ENCODE results near the gene LIME1. TPM values are rescaled to one million over a fixed set of nuclear protein-coding genes. Genes with fewer than 3 reads are reported as not detected.

Gene LIME1, protein sequence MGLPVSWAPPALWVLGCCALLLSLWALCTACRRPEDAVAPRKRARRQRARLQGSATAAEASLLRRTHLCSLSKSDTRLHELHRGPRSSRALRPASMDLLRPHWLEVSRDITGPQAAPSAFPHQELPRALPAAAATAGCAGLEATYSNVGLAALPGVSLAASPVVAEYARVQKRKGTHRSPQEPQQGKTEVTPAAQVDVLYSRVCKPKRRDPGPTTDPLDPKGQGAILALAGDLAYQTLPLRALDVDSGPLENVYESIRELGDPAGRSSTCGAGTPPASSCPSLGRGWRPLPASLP
- total RNA-seq (2021) (4.5 to 7.0 TPM (median 6.0 TPM) in 3 replicates), Bru-seq, nascent RNA (percentile 25 among the genes with signal in this experiment)
- long read RNA-seq, experiment 1: 0 reads
- long read RNA-seq, experiment 2, partial matches to known transcripts: 3 of 3 reads
- long read RNA-seq, experiment 2, other reads (novel, unspliced or antisense): 0 of 3 reads
- long read RNA-seq, experiment 3, partial matches to known transcripts: 5 of 5 reads
- long read RNA-seq, experiment 3, other reads (novel, unspliced or antisense): 0 of 5 reads

DNA sequence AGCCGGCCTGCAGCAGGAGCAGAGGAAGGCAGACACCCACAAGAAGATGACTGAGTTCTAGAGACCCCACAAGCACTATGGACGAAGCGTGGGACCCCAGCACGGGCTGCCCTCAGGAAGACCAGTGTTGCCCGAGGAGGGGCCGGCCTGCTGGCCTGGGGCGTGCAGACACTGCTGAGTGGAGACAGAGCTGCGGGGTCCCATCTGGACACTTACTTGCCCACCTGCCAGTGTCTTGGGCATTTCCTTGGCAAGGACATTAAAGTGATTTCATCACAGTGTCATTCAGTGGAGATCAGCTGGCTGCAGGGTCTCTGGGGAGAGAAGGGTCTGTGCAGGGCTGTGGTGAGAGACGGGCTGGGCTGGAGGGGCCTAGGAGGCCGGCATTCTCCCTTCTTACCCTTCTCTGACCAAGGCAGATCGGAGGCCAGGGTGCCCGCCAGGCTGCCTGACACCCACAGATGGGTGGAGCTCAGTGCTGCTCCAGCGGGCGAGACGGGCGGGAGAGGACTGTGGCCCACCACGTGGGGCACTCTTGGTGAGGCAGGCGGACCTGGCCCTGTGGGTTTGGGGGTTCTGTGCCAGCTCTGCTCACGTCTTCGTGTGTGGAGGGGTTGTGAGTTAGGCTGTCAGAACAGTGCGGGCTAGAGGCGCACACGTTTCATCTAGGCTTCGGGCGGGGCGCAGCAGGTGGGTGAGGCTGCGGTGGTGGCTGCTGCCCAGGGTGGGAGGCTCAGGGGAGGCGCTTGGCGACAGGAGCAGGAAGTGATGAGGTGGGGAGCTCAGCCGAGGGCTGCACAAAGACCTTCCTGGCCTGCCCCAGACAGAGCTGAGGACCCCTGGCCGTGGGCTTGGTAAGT lies at the start of gene LIME1:
LIME1 (plus strand) TSS at position 806 of the 860 bp plus-strand sequence. CDS start 886 bp downstream, outside the sequence.
- Mint-ChIP-seq H3K27ac (no peak within 1 kb of the TSS), H3K27me3 (ENCODE audit: low read depth) (no peaks in the 10 kb centered on the region), H3K4me1 (no peaks in the 10 kb centered on the region), H3K4me3 (peak within 1 kb of the TSS; percentile 30; the same call in 1 of the 2 replicates), H3K9me3 (no peaks in the 10 kb centered on the region), H3K36me3 (peaks cover 8% of the 10 kb centered on the region; the same call in 1 of the 2 replicates)
- DNase-seq (ENCODE audit: low spot score) (no peak), ATAC-seq (no peak)
- CTCF ChIA-PET: interaction anchor here (1.7 to 3.1 kb wide), 2 partner anchors 28 to 39 kb away, joined by 7 to 14 read pairs; partner anchors contain the start of genes ARFRP1 and ZGPAT
- TF ChIP-seq MXD4 (CRISPR knock-in tag; IDR thresholded peaks at IDR 0.05; ENCODE audit: borderline replicate concordance) (no peak), ZNF671 (CRISPR knock-in tag; IDR thresholded peaks at IDR 0.05) (no peak), IRF2 (CRISPR knock-in tag; IDR thresholded peaks at IDR 0.05; ENCODE audit: borderline replicate concordance, low read depth) (no peak), GTF2I (CRISPR knock-in tag; conservative IDR thresholded peaks at IDR 0.05) (no peak), SMAD4 (CRISPR knock-in tag; IDR thresholded peaks at IDR 0.05) (no peak), CREM (CRISPR knock-in tag; IDR thresholded peaks at IDR 0.05) (no peak), HMGA2 (CRISPR knock-in tag; IDR thresholded peaks at IDR 0.05) (no peak), TP53 (CRISPR knock-in tag; IDR thresholded peaks at IDR 0.05) (no peak)
- TF ChIP-seq, protein P1, sequence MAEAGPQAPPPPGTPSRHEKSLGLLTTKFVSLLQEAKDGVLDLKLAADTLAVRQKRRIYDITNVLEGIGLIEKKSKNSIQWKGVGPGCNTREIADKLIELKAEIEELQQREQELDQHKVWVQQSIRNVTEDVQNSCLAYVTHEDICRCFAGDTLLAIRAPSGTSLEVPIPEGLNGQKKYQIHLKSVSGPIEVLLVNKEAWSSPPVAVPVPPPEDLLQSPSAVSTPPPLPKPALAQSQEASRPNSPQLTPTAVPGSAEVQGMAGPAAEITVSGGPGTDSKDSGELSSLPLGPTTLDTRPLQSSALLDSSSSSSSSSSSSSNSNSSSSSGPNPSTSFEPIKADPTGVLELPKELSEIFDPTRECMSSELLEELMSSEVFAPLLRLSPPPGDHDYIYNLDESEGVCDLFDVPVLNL (CRISPR knock-in tag; IDR thresholded peaks at IDR 0.05; ENCODE audit: borderline replicate concordance, low read depth): no peak
- TF ChIP-seq, protein P2, sequence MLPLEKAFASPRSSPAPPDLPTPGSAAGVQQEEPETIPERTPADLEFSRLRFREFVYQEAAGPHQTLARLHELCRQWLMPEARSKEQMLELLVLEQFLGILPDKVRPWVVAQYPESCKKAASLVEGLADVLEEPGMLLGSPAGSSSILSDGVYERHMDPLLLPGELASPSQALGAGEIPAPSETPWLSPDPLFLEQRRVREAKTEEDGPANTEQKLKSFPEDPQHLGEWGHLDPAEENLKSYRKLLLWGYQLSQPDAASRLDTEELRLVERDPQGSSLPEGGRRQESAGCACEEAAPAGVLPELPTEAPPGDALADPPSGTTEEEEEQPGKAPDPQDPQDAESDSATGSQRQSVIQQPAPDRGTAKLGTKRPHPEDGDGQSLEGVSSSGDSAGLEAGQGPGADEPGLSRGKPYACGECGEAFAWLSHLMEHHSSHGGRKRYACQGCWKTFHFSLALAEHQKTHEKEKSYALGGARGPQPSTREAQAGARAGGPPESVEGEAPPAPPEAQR (CRISPR knock-in tag; IDR thresholded peaks at IDR 0.05): no peak
- TF ChIP-seq, protein P3, sequence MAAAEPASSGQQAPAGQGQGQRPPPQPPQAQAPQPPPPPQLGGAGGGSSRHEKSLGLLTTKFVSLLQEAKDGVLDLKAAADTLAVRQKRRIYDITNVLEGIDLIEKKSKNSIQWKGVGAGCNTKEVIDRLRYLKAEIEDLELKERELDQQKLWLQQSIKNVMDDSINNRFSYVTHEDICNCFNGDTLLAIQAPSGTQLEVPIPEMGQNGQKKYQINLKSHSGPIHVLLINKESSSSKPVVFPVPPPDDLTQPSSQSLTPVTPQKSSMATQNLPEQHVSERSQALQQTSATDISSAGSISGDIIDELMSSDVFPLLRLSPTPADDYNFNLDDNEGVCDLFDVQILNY (CRISPR knock-in tag; IDR thresholded peaks at IDR 0.05): no peak
- POLR2A ChIA-PET: interaction anchor here (0.6 to 0.9 kb wide), 2 partner anchors 17 to 18 kb away, joined by 3 read pairs; no protein-coding TSS in a partner anchor

DNA sequence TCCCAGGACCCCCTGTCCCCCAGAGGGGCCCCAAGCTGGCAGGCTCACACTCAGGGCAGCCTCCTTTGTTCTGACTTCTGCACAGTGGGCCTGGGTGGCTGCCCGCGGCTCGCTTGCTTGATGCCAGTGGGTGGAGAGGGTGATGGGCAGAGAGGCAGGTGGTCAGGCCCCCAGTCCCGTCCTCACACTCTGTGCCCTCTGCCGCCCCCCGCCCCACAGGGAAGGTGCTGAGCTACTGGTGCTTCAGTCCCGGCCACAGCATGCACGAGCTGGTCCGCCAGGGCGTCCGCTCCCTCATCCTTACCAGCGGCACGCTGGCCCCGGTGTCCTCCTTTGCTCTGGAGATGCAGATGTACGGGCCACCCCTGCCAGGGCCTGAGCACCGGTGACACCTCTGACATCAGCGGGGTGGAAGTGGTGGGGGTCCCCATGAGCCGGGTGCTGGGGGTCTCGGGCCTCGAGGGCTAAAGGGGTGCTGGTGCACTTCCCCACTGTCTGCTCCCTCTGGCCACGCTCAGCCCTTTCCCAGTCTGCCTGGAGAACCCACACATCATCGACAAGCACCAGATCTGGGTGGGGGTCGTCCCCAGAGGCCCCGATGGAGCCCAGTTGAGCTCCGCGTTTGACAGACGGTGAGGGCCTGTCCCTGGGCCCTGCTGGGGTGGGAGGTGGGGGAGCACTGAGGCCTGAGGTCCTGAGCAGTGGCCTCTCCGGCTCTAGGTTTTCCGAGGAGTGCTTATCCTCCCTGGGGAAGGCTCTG lies 48.9 kb upstream of the LIME1 start:
- ATAC-seq: no peak
- POLR2A ChIA-PET: interaction anchor here (1.4 kb wide), 1 partner anchor 8 kb away, joined by 3 read pairs; the partner anchor contains the start of gene TNFRSF6B

DNA sequence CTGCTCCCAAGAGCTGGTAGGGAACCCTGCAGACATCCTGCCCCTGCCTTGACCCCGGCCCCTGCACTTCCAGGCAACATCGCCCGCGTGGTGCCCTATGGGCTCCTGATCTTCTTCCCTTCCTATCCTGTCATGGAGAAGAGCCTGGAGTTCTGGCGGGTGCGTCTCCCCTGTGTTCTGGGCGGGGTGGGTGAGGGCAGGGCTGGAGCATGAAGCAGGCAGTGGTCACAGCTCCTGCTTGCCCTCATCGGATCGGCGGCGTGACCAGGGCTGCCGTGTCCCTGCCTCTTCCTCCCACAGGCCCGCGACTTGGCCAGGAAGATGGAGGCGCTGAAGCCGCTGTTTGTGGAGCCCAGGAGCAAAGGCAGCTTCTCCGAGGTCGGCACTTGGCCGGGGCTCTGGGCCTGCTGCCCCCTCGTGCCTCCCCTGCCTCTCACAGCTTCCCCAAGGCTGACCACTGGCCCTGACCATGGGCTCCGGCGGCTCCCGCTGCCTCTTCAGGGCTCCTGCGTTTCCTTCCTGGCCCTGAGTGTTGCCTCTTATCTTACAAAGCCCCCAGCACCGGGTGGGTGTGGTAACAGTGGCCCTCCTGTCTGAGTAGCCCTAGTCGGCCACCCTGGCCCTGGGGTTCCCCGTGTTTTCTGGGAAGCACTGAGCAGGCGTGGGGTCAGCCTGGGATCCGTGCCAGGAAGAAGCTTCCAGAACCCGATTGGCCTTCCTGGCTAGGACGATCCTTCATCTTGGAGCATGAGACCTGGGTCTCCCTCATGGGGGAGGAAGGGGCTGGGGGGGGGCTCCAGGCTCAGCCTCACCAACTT lies 48.0 kb upstream of the LIME1 start:
- ATAC-seq (no peak), DNase-seq (ENCODE audit: low spot score) (no peak)
- H3K9me3 Mint-ChIP-seq: no peaks in the 10 kb centered on the region
- ChIA-PET CTCF (no interaction called here), POLR2A (interaction anchor here (0.5 kb wide), 1 partner anchor 826 kb away, joined by 4 read pairs; no protein-coding TSS in a partner anchor)
- H3K4me1 Mint-ChIP-seq: no peaks in the 10 kb centered on the region
- H3K27ac Mint-ChIP-seq: no peak overlapping the region
- no peaks in the 10 kb centered on the region for H3K27me3 Mint-ChIP-seq (ENCODE audit: low read depth)
- TF ChIP-seq SOX15 (CRISPR knock-in tag; IDR thresholded peaks at IDR 0.05): no peak
- H3K4me3 Mint-ChIP-seq: no peak overlapping the region
- H3K36me3 Mint-ChIP-seq: peaks cover 8% of the 10 kb centered on the region

More for the DNA sequence above, 48.9 kb upstream of the LIME1 start:
- Mint-ChIP-seq H3K4me3 (no peak overlapping the region), H3K9me3 (no peaks in the 10 kb centered on the region), H3K4me1 (no peaks in the 10 kb centered on the region), H3K27me3 (ENCODE audit: low read depth) (no peaks in the 10 kb centered on the region), H3K36me3 (peaks cover 3% of the 10 kb centered on the region), H3K27ac (no peak overlapping the region)
- CTCF ChIA-PET: no interaction called here
- DNase-seq (ENCODE audit: low spot score): no peak
- TF ChIP-seq ZNF317 (CRISPR knock-in tag; IDR thresholded peaks at IDR 0.05; ENCODE audit: borderline replicate concordance, low read depth) (no peak), KAT7 (CRISPR knock-in tag; IDR thresholded peaks at IDR 0.05; ENCODE audit: borderline replicate concordance) (no peak)

All from WTC11 (cell line).